Left ventricle myocardium superior (tissue), 1 donor: ENCODE measurements around the gene PCDHGB2. TPM values are rescaled to one million over a fixed set of nuclear protein-coding genes. Genes with fewer than 3 reads are reported as not detected.
"Not testable (repeated sequence)": the region's sequence is repeated elsewhere in the genome, so short reads cannot be mapped to it uniquely, and the experiment has no call there.

Source experiments
- ATAC-seq: fragments of 200-7000 bp; cut with Tn5 transposase; one replicate; pipeline ENCODE4 v1.9.1; 2020; ENCODE audit warnings: mild to moderate bottlenecking, moderate library complexity
- DNase-seq: peaks from one replicate; pipeline ENCODE4 v3.0.0-alpha.2; 2020
- intact Hi-C: fragments of 100-400 bp; cut with micrococcal nuclease; formaldehyde crosslinking; loops from one replicate; pipeline ENCODE4 v1.11.0; 2022
- total RNA-seq: library from RNA; stranded (reverse); fragmentation: NEBNext Ultra II Directional; extraction: Animal tissue kit (Norgen Biotek cat#: 25700); gene quantifications from one replicate; pipeline ENCODE4 v1.2.1, GENCODE V29; 2021
- donor health status: DM: no; HTN: yes; CAD: no; lungs with severe emphysema.

PCDHGB2 gene
- total RNA-seq, 1 donor from 2014 or later = 8.7 TPM

GRCh38 chr5:141375444-141376155, 15.8 kb downstream of the PCDHGB2 start:
- DNase-seq, ATAC-seq, intact Hi-C loops: not testable (repeated sequence)

DNA sequence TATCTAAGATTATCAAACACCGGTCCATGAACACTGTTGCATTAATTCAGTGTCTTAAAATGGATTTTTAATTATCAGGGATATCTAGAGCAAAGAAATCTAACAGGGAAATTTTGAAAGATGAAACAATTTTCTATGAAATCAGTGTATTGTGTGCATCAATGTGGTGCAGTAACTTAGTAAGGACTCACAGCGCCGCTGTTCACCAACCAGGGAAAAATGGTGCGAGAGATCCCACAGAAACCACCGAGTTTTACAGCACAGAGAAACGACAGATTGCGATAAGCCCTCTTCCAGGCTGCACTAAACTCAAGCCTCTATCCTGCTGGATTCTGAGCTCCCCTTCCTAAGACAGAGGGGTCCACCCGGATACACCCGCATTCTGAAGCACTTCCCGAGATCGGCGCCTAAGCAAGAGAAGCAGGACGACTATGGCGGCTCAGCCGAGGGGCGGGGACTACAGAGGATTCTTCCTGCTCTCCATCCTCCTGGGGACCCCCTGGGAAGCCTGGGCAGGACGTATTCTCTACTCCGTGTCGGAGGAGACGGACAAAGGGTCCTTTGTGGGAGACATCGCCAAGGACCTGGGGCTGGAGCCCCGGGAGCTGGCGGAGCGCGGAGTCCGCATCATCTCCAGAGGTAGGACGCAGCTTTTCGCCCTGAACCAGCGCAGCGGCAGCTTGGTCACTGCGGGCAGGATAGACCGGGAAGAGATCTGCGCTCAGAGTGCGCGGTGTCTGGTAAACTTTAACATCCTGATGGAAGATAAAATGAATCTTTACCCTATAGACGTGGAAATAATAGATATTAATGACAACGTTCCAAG, 22.9 kb downstream of the PCDHGB2 start, which contains the start of gene PCDHGA7:
Gene PCDHGA7, plus strand, starts transcription at position 274 of the 826 bp plus-strand sequence. Its CDS starts 158 bp downstream, at position 432.
- intact Hi-C loops = no loop called here
- no peak for DNase-seq
- peak; percentile 39 for ATAC-seq

DNA sequence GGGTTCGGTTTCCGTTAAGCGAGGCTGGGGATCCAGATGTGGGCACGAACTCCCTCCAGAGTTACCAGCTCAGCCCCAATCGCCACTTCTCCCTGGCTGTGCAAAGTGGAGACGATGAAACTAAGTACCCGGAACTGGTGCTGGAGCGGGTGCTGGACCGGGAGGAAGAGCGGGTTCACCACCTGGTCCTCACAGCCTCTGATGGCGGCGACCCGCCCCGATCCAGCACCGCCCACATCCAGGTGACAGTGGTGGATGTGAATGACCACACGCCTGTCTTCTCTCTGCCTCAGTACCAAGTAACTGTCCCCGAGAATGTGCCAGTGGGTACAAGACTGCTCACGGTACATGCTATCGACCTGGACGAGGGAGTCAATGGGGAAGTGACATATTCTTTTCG, 23.6 kb downstream of the PCDHGB2 start:
- DNase-seq = no peak

GRCh38 chr5:141384471-141385267, 24.9 kb downstream of the PCDHGB2 start:
- no peak for ATAC-seq

More for the DNA sequence above, 23.6 kb downstream of the PCDHGB2 start:
- no peak for ATAC-seq
- intact Hi-C loops = no loop called here

GRCh38 chr5:141387557-141388311, 27.9 kb downstream of the PCDHGB2 start, which contains the start of gene PCDHGB4:
Gene PCDHGB4 (plus strand): TSS chr5:141387698. CDS start chr5:141387885, 187 bp downstream.
- intact Hi-C loops = not testable (repeated sequence)
- peak; percentile 67 for DNase-seq
- ATAC-seq = peak; percentile 92

More at GRCh38 chr5:141384471-141385267, 24.9 kb downstream of the PCDHGB2 start:
- intact Hi-C loops = no loop called here
- no peak for DNase-seq

- intact Hi-C loops = no loop called here
- ATAC-seq = no peak
- DNase-seq = no peak
Measured at GRCh38 chr5:141388661-141389060, 28.9 kb downstream of the PCDHGB2 start.

GRCh38 chr5:141389153-141390042, 29.6 kb downstream of the PCDHGB2 start:
- intact Hi-C loops = no loop called here
- ATAC-seq (no peak), DNase-seq (no peak)

- intact Hi-C loops = no loop called here
- DNase-seq = no peak
- no peak for ATAC-seq
Measured at GRCh38 chr5:141392429-141393198, 32.8 kb downstream of the PCDHGB2 start, which contains the start of gene PCDHGA8. Gene PCDHGA8 (plus strand): TSS chr5:141392633. CDS start chr5:141392814, 181 bp downstream.

- no peak for ATAC-seq
- no peak for DNase-seq
- intact Hi-C loops = no loop called here
Measured at GRCh38 chr5:141393267-141393666, 33.5 kb downstream of the PCDHGB2 start.

- ATAC-seq, DNase-seq, intact Hi-C loops: not testable (repeated sequence)
Measured at GRCh38 chr5:141394401-141395187, 34.8 kb downstream of the PCDHGB2 start.

- ATAC-seq (peak; percentile 96), DNase-seq (peak; percentile 68)
- intact Hi-C loops = not testable (repeated sequence)
Measured at GRCh38 chr5:141397756-141398551, 38.2 kb downstream of the PCDHGB2 start, which contains the start of gene PCDHGB5. Gene PCDHGB5 (plus strand): TSS chr5:141397947. CDS start chr5:141398128, 181 bp downstream.

GRCh38 chr5:141398608-141399007, 38.8 kb downstream of the PCDHGB2 start:
- intact Hi-C loops = no loop called here
- ATAC-seq (peak; percentile 43), DNase-seq (no peak)

DNA sequence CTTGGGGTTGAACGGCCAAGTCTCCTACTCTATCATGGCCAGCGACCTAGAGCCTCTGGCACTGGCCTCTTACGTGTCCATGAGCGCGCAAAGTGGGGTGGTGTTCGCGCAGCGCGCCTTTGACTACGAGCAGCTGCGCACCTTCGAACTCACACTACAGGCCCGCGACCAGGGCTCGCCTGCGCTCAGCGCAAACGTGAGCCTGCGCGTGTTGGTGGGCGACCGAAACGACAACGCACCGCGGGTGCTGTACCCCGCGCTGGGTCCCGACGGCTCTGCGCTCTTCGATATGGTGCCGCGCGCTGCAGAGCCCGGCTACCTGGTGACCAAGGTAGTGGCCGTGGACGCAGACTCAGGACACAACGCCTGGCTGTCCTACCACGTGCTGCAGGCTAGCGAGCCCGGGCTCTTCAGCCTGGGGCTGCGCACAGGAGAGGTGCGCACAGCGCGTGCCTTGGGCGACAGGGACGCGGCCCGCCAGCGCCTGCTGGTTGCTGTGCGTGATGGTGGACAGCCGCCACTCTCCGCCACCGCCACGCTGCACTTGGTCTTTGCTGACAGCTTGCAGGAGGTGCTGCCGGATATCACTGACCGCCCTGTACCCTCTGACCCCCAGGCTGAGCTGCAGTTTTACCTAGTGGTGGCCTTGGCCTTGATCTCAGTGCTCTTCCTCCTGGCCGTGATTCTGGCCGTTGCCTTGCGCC, 39.9 kb downstream of the PCDHGB2 start:
- DNase-seq (no peak), ATAC-seq (no peak)
- intact Hi-C loops = loop anchor here (10.0 kb wide), 1 partner anchor 165 kb away; no protein-coding TSS in a partner anchor

GRCh38 chr5:141402553-141403243, 42.9 kb downstream of the PCDHGB2 start, which contains the start of gene PCDHGA9:
Gene PCDHGA9 (plus strand): TSS chr5:141402778. CDS start chr5:141402953, 175 bp downstream.
- intact Hi-C loops = loop anchor here (10.0 kb wide), 1 partner anchor 162 kb away; no protein-coding TSS in a partner anchor
- no peak for ATAC-seq
- DNase-seq = peak; percentile 35
